ENCODE data around the gene ZAP70.
"Not testable (repeated sequence)": the region's sequence is repeated elsewhere in the genome, so short reads cannot be mapped to it uniquely, and the experiment has no call there.

ZAP70 gene

DNA sequence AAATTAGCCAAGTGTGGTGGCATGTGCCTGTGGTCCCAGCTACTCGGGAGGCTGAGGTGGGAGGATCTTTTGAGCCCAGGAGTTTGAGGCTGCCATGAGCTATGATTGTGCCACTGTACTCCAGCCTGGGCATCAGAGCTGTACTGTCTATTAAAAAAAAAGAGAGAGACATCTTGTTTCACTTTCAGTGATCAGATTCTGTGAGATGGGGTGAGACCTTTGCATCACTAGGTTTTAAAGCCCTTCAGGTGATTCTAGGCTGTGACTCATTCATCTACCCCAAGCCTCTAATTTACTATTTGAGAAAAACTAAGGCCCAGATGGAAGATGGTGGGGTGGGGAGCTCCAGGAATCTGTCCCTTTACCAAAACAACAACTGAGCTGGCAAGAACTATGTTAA is 36.8 kb upstream of the ZAP70 start:
- Histone ChIP-seq H3K36me3 (no peaks in the 10 kb centered on the region), H3K27ac (no peak overlapping the region), H3K27me3 (no peaks in the 10 kb centered on the region), H3K4me3 (ENCODE audit: low read depth in 1 of 2, low read length in 1 of 2) (no peak overlapping the region), H3K4me1 (ENCODE audit: control insufficient read depth in 1 of 2, insufficient read depth in 1 of 2, low read depth in 1 of 2, low read length in 1 of 2) (peaks cover 18 to 20% of the 10 kb centered on the region in 2 experiments), H3K9me3 (no peaks in the 10 kb centered on the region)
- no peak for TF ChIP-seq CTCF (IDR thresholded peaks at IDR 0.05)

- Histone ChIP-seq H3K4me1 (ENCODE audit: control insufficient read depth in 1 of 2, insufficient read depth in 1 of 2, low read depth in 1 of 2, low read length in 1 of 2) (peaks cover 18 to 20% of the 10 kb centered on the region in 2 experiments), H3K27ac (no peak overlapping the region), H3K9me3 (no peaks in the 10 kb centered on the region), H3K36me3 (no peaks in the 10 kb centered on the region), H3K27me3 (no peaks in the 10 kb centered on the region), H3K4me3 (ENCODE audit: low read depth in 1 of 2, low read length in 1 of 2) (no peak overlapping the region)
- TF ChIP-seq CTCF (IDR thresholded peaks at IDR 0.05), result no peak
These were observed 35.9 kb upstream of the ZAP70 start for GRCh38 chr2:97677480-97677879.

GRCh38 chr2:97678298-97678697 is 35.1 kb upstream of the ZAP70 start:
- H3K36me3 ChIP-seq, result no peaks in the 10 kb centered on the region
- H3K9me3 ChIP-seq, result no peaks in the 10 kb centered on the region
- H3K4me1 ChIP-seq (ENCODE audit: control insufficient read depth in 1 of 2, insufficient read depth in 1 of 2, low read depth in 1 of 2, low read length in 1 of 2), result peaks cover 12 to 15% of the 10 kb centered on the region in 2 experiments
- no peaks in the 10 kb centered on the region for H3K27me3 ChIP-seq
- H3K27ac ChIP-seq, result no peak overlapping the region
- no peak overlapping the region for H3K4me3 ChIP-seq (ENCODE audit: low read depth in 1 of 2, low read length in 1 of 2)
- TF ChIP-seq CTCF (IDR thresholded peaks at IDR 0.05), result no peak

DNA sequence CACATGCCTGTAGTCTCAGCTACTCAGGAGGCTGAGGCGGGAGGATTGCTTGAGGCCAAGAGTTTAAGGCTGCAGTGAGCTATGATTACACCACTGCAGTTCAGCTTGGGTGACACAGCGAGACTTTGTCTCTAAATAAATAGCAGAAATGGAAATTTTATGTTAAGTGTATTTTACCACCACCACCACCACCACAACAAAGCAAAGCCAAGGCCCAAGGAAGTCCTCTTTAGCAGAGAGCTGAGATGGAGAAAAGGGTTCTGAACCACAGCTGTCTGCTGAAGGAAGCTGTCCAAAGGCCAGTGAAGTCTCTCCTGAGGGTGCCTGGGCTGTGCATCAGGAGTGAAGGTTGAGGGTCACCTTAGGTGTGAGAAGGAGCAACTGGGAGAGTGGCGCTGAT is 26.1 kb upstream of the ZAP70 start:
- H3K4me3 ChIP-seq (ENCODE audit: low read depth in 1 of 2, low read length in 1 of 2); H3K9me3 ChIP-seq: not testable (repeated sequence)

GRCh38 chr2:97688062-97688827 is 25.1 kb upstream of the ZAP70 start:
- Histone ChIP-seq H3K27ac (no peak overlapping the region), H3K9me3 (no peaks in the 10 kb centered on the region), H3K4me3 (ENCODE audit: low read depth in 1 of 2, low read length in 1 of 2) (no peak overlapping the region), H3K4me1 (ENCODE audit: control insufficient read depth in 1 of 2, insufficient read depth in 1 of 2, low read depth in 1 of 2, low read length in 1 of 2) (peaks cover 15 to 16% of the 10 kb centered on the region in 2 experiments), H3K36me3 (no peaks in the 10 kb centered on the region), H3K27me3 (no peaks in the 10 kb centered on the region)
- TF ChIP-seq CTCF (IDR thresholded peaks at IDR 0.05), result no peak

More for the DNA sequence above, 26.1 kb upstream of the ZAP70 start:
- not testable (repeated sequence) for H3K4me1 ChIP-seq (ENCODE audit: control insufficient read depth in 1 of 2, insufficient read depth in 1 of 2, low read depth in 1 of 2, low read length in 1 of 2); H3K36me3 ChIP-seq; H3K27me3 ChIP-seq; H3K27ac ChIP-seq

- Histone ChIP-seq H3K4me1 (ENCODE audit: control insufficient read depth in 1 of 2, insufficient read depth in 1 of 2, low read depth in 1 of 2, low read length in 1 of 2) (peaks cover 22 to 23% of the 10 kb centered on the region in 2 experiments), H3K4me3 (ENCODE audit: low read depth in 1 of 2, low read length in 1 of 2) (no peak overlapping the region), H3K27me3 (no peaks in the 10 kb centered on the region), H3K9me3 (no peaks in the 10 kb centered on the region), H3K36me3 (no peaks in the 10 kb centered on the region), H3K27ac (no peak overlapping the region)
- no peak for TF ChIP-seq CTCF (IDR thresholded peaks at IDR 0.05)
These were observed 22.2 kb upstream of the ZAP70 start for GRCh38 chr2:97691166-97691565.
